H1 (cell line): ENCODE results near the gene FOXN3.

Source experiments
- TAF1 ChIP-seq: IDR thresholded peaks from 2 replicates; pipeline ENCODE4 v1.6.1; 2011; ENCODE audit warnings: mild to moderate bottlenecking, low read depth, low read length
- ZNF274 ChIP-seq: IDR thresholded peaks from 2 replicates; pipeline ENCODE4 v1.7.0; 2012; ENCODE audit warnings: low read length, borderline replicate concordance; ENCODE audit errors: extremely low read depth

DNA sequence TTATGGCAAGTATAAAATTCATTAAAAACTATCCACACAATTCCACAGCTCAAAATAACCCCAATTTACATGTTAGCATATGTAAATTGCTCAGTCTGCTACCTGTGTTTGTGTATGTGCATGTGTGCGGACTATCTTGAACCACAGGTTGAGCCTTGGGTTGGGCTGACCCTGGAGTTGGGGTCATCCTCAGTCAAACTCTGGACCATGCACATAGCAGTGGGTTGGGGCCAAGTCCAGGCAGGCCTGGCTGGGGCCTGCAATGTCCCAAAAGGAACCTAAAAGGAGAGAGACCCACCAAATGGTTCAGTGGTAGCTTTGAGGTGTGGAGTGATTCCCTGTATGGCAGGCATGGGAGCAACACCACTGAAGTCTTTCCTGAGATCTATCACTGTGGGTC is 156.1 kb downstream of the FOXN3 start:
- TF ChIP-seq TAF1 (no peak), ZNF274 (no peak)
